ENCODE measurements around the gene KRTAP5-2. TPM values are rescaled to one million over a fixed set of nuclear protein-coding genes. Genes with fewer than 3 reads are reported as not detected.

KRTAP5-2 gene
- total RNA-seq, 1 experiment from 2014 or later = not detected

GRCh38 chr11:1644601-1645356 is 46.7 kb upstream of the KRTAP5-2 start:
- no peak overlapping the region for H3K23ac ChIP-seq (ENCODE audit: insufficient read length, low read depth, low read length)
- no peak overlapping the region for H2BK20ac ChIP-seq (ENCODE audit: low read depth, low read length, poor library complexity, severe bottlenecking)
- H2BK120ac ChIP-seq (ENCODE audit: low read depth, low read length, poor library complexity, severe bottlenecking) = no peak overlapping the region
- no peak overlapping the region for H2AFZ ChIP-seq (ENCODE audit: low read length)
- no peaks in the 10 kb centered on the region for H3K4me1 ChIP-seq (ENCODE audit: insufficient read depth, low read length)
- H3K4me2 ChIP-seq (ENCODE audit: insufficient read depth, insufficient read length, low read length) = no peak overlapping the region
- H3K27ac Mint-ChIP-seq = no peak overlapping the region
- DNase-seq = no peak
- H3K14ac ChIP-seq (ENCODE audit: insufficient read depth, low read length) = no peak overlapping the region
- no peak overlapping the region for H2AK5ac ChIP-seq (ENCODE audit: insufficient read length, low read length)
- no peak overlapping the region for H3K9ac ChIP-seq (ENCODE audit: extremely low read depth, insufficient read length, low read length)
- no peak overlapping the region for H3K56ac ChIP-seq (ENCODE audit: insufficient read length, low read depth, low read length)
- no peak overlapping the region for H2BK5ac ChIP-seq (ENCODE audit: insufficient read length, low read length)
- H3K18ac ChIP-seq (ENCODE audit: insufficient read length, low read depth, low read length) = no peak overlapping the region
- H3K79me2 ChIP-seq (ENCODE audit: insufficient read depth, low read length) = no peaks in the 10 kb centered on the region
- H3K4ac ChIP-seq (ENCODE audit: low read depth, low read length) = no peak overlapping the region
- TF ChIP-seq CTCF (conservative IDR thresholded peaks at IDR 0.05) = no peak
- H3K4me3 Mint-ChIP-seq = no peak overlapping the region
- no peak overlapping the region for H3K27ac ChIP-seq (ENCODE audit: insufficient read length, low read depth, low read length)
- peaks cover 33% of the 10 kb centered on the region for H3K27me3 Mint-ChIP-seq (ENCODE audit: low read depth)
- H3K9me3 Mint-ChIP-seq = peaks cover 0 to 4% of the 10 kb centered on the region in 2 experiments; a peak in 1 of 5 replicates
- H4K91ac ChIP-seq (ENCODE audit: insufficient read length, low read depth, low read length) = no peak overlapping the region
- H3K36me3 Mint-ChIP-seq (ENCODE audit: insufficient read depth in 1 of 3, low read depth in 3 of 3) = no peaks in the 10 kb centered on the region
- no peaks in the 10 kb centered on the region for H4K20me1 ChIP-seq (ENCODE audit: control insufficient read depth, insufficient read depth, insufficient read length)
- no peak overlapping the region for H2BK12ac ChIP-seq (ENCODE audit: insufficient read length, low read depth, low read length)
- H3K23me2 ChIP-seq (ENCODE audit: insufficient read length, low read depth, low read length, poor library complexity, severe bottlenecking) = no peaks in the 10 kb centered on the region
- no peak overlapping the region for H3T11ph ChIP-seq (ENCODE audit: low read length)
- no peak overlapping the region for H4K5ac ChIP-seq (ENCODE audit: insufficient read length, low read depth, low read length)
- no peak overlapping the region for H4K8ac ChIP-seq (replicated peaks; ENCODE audit: insufficient read length, low read depth, low read length)
- H3K27me3 ChIP-seq (ENCODE audit: insufficient read depth, low read length) = no peaks in the 10 kb centered on the region
- no peaks in the 10 kb centered on the region for H3K79me1 ChIP-seq (ENCODE audit: insufficient read depth, low read depth, low read length, poor library complexity, severe bottlenecking)
- peaks cover 3% of the 10 kb centered on the region in 2 experiments; a peak in 2 of 4 replicates for H3K4me1 Mint-ChIP-seq
- no CpG with 5 or more reads among the region's 20 CpGs for WGBS (ENCODE audit: extremely low coverage, insufficient read length, low lambda C conversion rate)
- H2BK15ac ChIP-seq (ENCODE audit: low read depth, low read length) = no peak overlapping the region
- H3K9me3 ChIP-seq (ENCODE audit: control insufficient read depth, low read depth, low read length) = no peaks in the 10 kb centered on the region

Measured in H9 (cell line).